K562 (cell line): ENCODE results near the gene ZSCAN21. TPM values are rescaled to one million over a fixed set of nuclear protein-coding genes. Genes with fewer than 3 reads are reported as not detected.

Experiments
- BRD9 ChIP-seq: fragments of 450-650 bp; IDR thresholded peaks from 2 replicates; pipeline ENCODE4 v1.6.1; 2018; ENCODE audit warnings: low read depth; ENCODE audit not compliant: partially characterized antibody
- CHD2 ChIP-seq: IDR thresholded peaks from 2 replicates; pipeline ENCODE4 v1.6.1; 2011; ENCODE audit warnings: low read depth, low read length
- CREB1 ChIP-seq, 2 experiments: sonication (generic) in 1 of 2; formaldehyde crosslinking in 1 of 2; IDR thresholded peaks; 2 replicates each; pipeline versions ENCODE4 v1.6.1 to v1.8.0; 2012 to 2022; ENCODE audit warnings: inconsistent platforms in 1 of 2, mild to moderate bottlenecking in 1 of 2, missing genetic modification reagents in 1 of 2, moderate library complexity in 1 of 2
- FOXA1 ChIP-seq: fragments of 450-650 bp; IDR thresholded peaks from 2 replicates; pipeline ENCODE4 v1.6.1; 2016; ENCODE audit warnings: mild to moderate bottlenecking, borderline replicate concordance
- FOXJ3 ChIP-seq: sonication (generic); formaldehyde crosslinking; IDR thresholded peaks from 2 replicates; pipeline ENCODE4 v1.4.0; 2020; ENCODE audit warnings: mild to moderate bottlenecking, missing genetic modification reagents
- KLF6 ChIP-seq: fragments of 250-450 bp; sonication (Bioruptor Pico); IDR thresholded peaks from 2 replicates; pipeline ENCODE4 v1.4.0; 2020; ENCODE audit warnings: mild to moderate bottlenecking, moderate library complexity, borderline replicate concordance
- PRMT5 ChIP-seq: sonication (generic); formaldehyde crosslinking; IDR thresholded peaks from 2 replicates; pipeline ENCODE4 v1.5.0; 2020; ENCODE audit warnings: missing genetic modification reagents
- RBFOX2 ChIP-seq: fragments of 200-400 bp; formaldehyde crosslinking; IDR thresholded peaks from 2 replicates; pipeline ENCODE4 v1.6.1; 2017; ENCODE audit warnings: low read depth, mild to moderate bottlenecking, low read length, moderate library complexity
- SMARCA5 ChIP-seq: fragments of 450-650 bp; IDR thresholded peaks from 2 replicates; pipeline ENCODE4 v1.6.1; 2016
- SRSF3 ChIP-seq: fragments of 200-400 bp; formaldehyde crosslinking; IDR thresholded peaks from 2 replicates; pipeline ENCODE4 v1.6.1; 2016; ENCODE audit warnings: mild to moderate bottlenecking, low read length, moderate library complexity; ENCODE audit not compliant: insufficient read depth
- SUPT5H ChIP-seq: fragments of 450-650 bp; IDR thresholded peaks from 2 replicates; pipeline ENCODE4 v1.6.1; 2016
- ZNF140 ChIP-seq: fragments of 250-450 bp; sonication (Bioruptor Pico); IDR thresholded peaks from 2 replicates; pipeline ENCODE4 v1.8.0; 2021; ENCODE audit warnings: moderate library complexity, mild to moderate bottlenecking, inconsistent platforms
- ZNF347 ChIP-seq: fragments of 450-650 bp; formaldehyde crosslinking; IDR thresholded peaks from 2 replicates; pipeline ENCODE4 v1.4.0; 2020; ENCODE audit warnings: low read depth, mild to moderate bottlenecking, moderate library complexity
- polyA plus RNA-seq, 8 experiments: library from polyadenylated mRNA; depleted of rRNA in 4 of 8; stranded (reverse) in 5 of 8; unstranded in 3 of 8; fragments of >200 nt; fragmentation: Nextera tagmentation in 2 of 8; fragmentation: Illumina TruSeq in 1 of 8; extraction: Ambion mirVana in 2 of 8; extraction: Trizol in 1 of 8; gene quantifications; 2 replicates each; pipeline versions ENCODE4 v1.2.1 to v1.2.3, GENCODE V29; 2011 to 2014; ENCODE audit warnings: inconsistent platforms in 1 of 8, missing spikeins in 1 of 8
- total RNA-seq, 7 experiments: library from RNA; depleted of rRNA in 6 of 7; stranded (reverse); fragments of >200 nt in 6 of 7; fragmentation: Illumina TruSeq in 2 of 7; extraction: Trizol in 2 of 7; gene quantifications; 2 replicates each; pipeline versions ENCODE4 v1.2.1 to v1.2.3, GENCODE V29; 2011 to 2021; ENCODE audit warnings: low replicate concordance in 1 of 7
- TF ChIP-seq, protein P1 (sequence below), 2 experiments: fragments of 150-350 bp in 1 of 2; IDR thresholded peaks; 2 replicates each; pipeline ENCODE4 v1.6.1; 2012 to 2016; ENCODE audit warnings: low read depth in 2 of 2, low read length in 2 of 2, mild to moderate bottlenecking in 1 of 2, moderate library complexity in 1 of 2
- TF ChIP-seq, protein P2 (sequence below): IDR thresholded peaks from 3 replicates; pipeline ENCODE4 v1.6.1; 2011; ENCODE audit warnings: borderline replicate concordance, mild to moderate bottlenecking; ENCODE audit not compliant: insufficient read length, insufficient read depth
- TF ChIP-seq, protein P3 (sequence below): fragments of 450-650 bp; formaldehyde crosslinking; IDR thresholded peaks from 2 replicates; pipeline ENCODE4 v1.4.0; 2022; ENCODE audit warnings: missing genetic modification characterization

The ZSCAN21 gene
- total and polyA plus RNA-seq, 9 of the 15 experiments (the other 6 are each of a cell fraction or from before 2014, with no cell fraction given): 5.9 to 15.5 (median 13.2) TPM

DNA sequence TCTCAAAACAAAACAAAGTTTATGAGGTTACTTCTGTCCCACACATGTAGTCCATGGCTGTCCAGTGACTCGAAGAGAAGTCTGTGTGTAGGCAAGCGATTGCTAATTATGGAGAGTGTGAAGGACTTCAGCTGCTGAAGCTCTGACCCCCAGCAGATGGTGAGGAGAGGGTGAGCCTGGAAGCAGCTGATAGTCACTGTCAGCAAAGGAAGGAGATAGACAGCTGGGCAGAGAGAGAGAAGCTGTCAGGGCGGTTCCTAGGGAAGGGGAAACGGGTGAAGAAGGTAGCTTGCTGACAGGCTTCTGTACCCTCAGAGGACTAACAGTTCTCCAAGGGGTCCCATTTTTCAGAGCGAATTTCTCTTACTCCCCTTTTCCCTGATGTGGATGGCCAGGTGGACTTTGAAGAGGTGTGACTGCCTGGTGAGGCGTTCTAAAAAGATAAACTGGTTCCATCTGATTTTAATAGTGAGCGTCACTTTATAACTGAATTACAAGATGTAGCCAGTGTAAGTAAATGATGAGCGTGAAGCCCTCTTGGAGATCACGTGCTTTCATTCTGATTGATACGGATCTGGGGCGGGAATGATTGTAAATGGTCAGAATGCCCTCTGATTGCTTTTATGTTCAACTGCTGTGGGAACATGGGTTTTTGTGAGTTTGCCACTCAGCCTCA lies 12.1 kb downstream of the ZSCAN21 start (continued):
- no peak for TF ChIP-seq FOXJ3 (CRISPR knock-in tag)
- TF ChIP-seq, protein P1, sequence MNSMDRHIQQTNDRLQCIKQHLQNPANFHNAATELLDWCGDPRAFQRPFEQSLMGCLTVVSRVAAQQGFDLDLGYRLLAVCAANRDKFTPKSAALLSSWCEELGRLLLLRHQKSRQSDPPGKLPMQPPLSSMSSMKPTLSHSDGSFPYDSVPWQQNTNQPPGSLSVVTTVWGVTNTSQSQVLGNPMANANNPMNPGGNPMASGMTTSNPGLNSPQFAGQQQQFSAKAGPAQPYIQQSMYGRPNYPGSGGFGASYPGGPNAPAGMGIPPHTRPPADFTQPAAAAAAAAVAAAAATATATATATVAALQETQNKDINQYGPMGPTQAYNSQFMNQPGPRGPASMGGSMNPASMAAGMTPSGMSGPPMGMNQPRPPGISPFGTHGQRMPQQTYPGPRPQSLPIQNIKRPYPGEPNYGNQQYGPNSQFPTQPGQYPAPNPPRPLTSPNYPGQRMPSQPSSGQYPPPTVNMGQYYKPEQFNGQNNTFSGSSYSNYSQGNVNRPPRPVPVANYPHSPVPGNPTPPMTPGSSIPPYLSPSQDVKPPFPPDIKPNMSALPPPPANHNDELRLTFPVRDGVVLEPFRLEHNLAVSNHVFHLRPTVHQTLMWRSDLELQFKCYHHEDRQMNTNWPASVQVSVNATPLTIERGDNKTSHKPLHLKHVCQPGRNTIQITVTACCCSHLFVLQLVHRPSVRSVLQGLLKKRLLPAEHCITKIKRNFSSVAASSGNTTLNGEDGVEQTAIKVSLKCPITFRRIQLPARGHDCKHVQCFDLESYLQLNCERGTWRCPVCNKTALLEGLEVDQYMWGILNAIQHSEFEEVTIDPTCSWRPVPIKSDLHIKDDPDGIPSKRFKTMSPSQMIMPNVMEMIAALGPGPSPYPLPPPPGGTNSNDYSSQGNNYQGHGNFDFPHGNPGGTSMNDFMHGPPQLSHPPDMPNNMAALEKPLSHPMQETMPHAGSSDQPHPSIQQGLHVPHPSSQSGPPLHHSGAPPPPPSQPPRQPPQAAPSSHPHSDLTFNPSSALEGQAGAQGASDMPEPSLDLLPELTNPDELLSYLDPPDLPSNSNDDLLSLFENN (IDR thresholded peaks at IDR 0.05; ENCODE audit: low read depth in 2 of 2, low read length in 2 of 2): peak in 1 of 2 experiments; percentile 63; a peak in 1 of 4 replicates
- no peak for TF ChIP-seq SUPT5H
- no peak for TF ChIP-seq SRSF3
- TF ChIP-seq CREB1 (IDR thresholded peaks at IDR 0.05): peak; percentile 49; the same call in 1 of the 2 replicates
- TF ChIP-seq CREB1 (CRISPR knock-in tag; IDR thresholded peaks at IDR 0.05): no peak
- TF ChIP-seq CHD2: no peak
- TF ChIP-seq RBFOX2: no peak
- no peak for TF ChIP-seq BRD9
- TF ChIP-seq FOXA1: no peak
- TF ChIP-seq ZNF140 (CRISPR knock-in tag): no peak
- no peak for TF ChIP-seq ZNF347
- TF ChIP-seq, protein P2, sequence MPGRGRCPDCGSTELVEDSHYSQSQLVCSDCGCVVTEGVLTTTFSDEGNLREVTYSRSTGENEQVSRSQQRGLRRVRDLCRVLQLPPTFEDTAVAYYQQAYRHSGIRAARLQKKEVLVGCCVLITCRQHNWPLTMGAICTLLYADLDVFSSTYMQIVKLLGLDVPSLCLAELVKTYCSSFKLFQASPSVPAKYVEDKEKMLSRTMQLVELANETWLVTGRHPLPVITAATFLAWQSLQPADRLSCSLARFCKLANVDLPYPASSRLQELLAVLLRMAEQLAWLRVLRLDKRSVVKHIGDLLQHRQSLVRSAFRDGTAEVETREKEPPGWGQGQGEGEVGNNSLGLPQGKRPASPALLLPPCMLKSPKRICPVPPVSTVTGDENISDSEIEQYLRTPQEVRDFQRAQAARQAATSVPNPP: no peak
- no peak for TF ChIP-seq PRMT5 (CRISPR knock-in tag)
- TF ChIP-seq, protein P3, sequence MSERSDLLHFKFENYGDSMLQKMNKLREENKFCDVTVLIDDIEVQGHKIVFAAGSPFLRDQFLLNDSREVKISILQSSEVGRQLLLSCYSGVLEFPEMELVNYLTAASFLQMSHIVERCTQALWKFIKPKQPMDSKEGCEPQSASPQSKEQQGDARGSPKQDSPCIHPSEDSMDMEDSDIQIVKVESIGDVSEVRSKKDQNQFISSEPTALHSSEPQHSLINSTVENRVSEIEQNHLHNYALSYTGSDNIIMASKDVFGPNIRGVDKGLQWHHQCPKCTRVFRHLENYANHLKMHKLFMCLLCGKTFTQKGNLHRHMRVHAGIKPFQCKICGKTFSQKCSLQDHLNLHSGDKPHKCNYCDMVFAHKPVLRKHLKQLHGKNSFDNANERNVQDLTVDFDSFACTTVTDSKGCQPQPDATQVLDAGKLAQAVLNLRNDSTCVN (CRISPR knock-in tag): no peak
- TF ChIP-seq SMARCA5: no peak
- TF ChIP-seq KLF6 (CRISPR knock-in tag): no peak
